Neural cell (in vitro differentiated cells): ENCODE data around the gene TAL2. TPM values are rescaled to one million over a fixed set of nuclear protein-coding genes. Genes with fewer than 3 reads are reported as not detected.

Source experiments
- H2AFZ ChIP-seq: fragments of 200-600, 300-800 bp; sonication (generic), shearing (Covaris generic); 2 replicates; pipeline ENCODE4 v1.6.0; 2014; ENCODE audit warnings: low read depth, mild to moderate bottlenecking, antibody characterized with exemption, low read length, moderate library complexity
- H3F3A ChIP-seq: fragments of 200-600 bp; shearing (Covaris generic); 2 replicates; pipeline ENCODE4 v1.6.1; 2016; ENCODE audit warnings: mild to moderate bottlenecking, moderate library complexity, mixed read lengths, antibody characterized with exemption, low read length; ENCODE audit not compliant: insufficient read depth, poor library complexity, severe bottlenecking
- H3K27ac ChIP-seq: fragments of 200-600, 300-800 bp; sonication (generic), shearing (Covaris generic); 2 replicates; pipeline ENCODE4 v1.5.1; 2014; ENCODE audit warnings: mild to moderate bottlenecking, low read length, moderate library complexity
- H3K27me3 ChIP-seq: fragments of 300-800, 200-600 bp; sonication (generic), shearing (Covaris generic); 2 replicates; pipeline ENCODE4 v1.6.0; 2014; ENCODE audit warnings: mild to moderate bottlenecking, low read depth, low read length, moderate library complexity; ENCODE audit not compliant: insufficient read depth
- H3K36me3 ChIP-seq: fragments of 300-800, 200-600 bp; sonication (generic), shearing (Covaris generic); 2 replicates; pipeline ENCODE4 v1.5.1; 2014; ENCODE audit warnings: mild to moderate bottlenecking, antibody characterized with exemption, low read length, moderate library complexity; ENCODE audit not compliant: insufficient read depth
- H3K4me2 ChIP-seq: fragments of 300-800, 200-600 bp; sonication (generic), shearing (Covaris generic); 2 replicates; pipeline ENCODE4 v1.6.0; 2014; ENCODE audit warnings: mild to moderate bottlenecking, low read length
- H3K4me3 ChIP-seq: fragments of 300-800, 200-600 bp; sonication (generic), shearing (Covaris generic); 2 replicates; pipeline ENCODE4 v1.5.1; 2014; ENCODE audit warnings: mild to moderate bottlenecking, low read length, moderate library complexity
- H3K79me2 ChIP-seq: fragments of 200-600 bp; shearing (Covaris generic); replicated peaks from 2 replicates; pipeline ENCODE4 v1.6.0; 2014; ENCODE audit warnings: mild to moderate bottlenecking, low read length, moderate library complexity; ENCODE audit not compliant: insufficient read depth
- H3K9ac ChIP-seq: fragments of 300-800, 200-600 bp; sonication (generic), shearing (Covaris generic); 2 replicates; pipeline ENCODE4 v1.6.1; 2016; ENCODE audit warnings: mild to moderate bottlenecking, low read length, mixed read lengths
- H3K9me2 ChIP-seq: fragments of 200-600 bp; shearing (Covaris generic); 2 replicates; pipeline ENCODE4 v1.6.1; 2016; ENCODE audit warnings: mild to moderate bottlenecking, low read length, mixed read lengths; ENCODE audit not compliant: insufficient read depth
- H3K9me3 ChIP-seq: fragments of 200-600, 300-800 bp; sonication (generic), shearing (Covaris generic); 2 replicates; pipeline ENCODE4 v1.6.1; 2016; ENCODE audit warnings: mild to moderate bottlenecking, mixed run types, low read length, moderate library complexity, mixed read lengths
- H4K20me1 ChIP-seq: fragments of 200-600 bp; shearing (Covaris generic); 2 replicates; pipeline ENCODE4 v1.6.1; 2016; ENCODE audit warnings: mild to moderate bottlenecking, mixed run types; ENCODE audit not compliant: insufficient read depth
- EP300 ChIP-seq: fragments of 450-650 bp; conservative IDR thresholded peaks from 2 replicates; pipeline ENCODE4 v1.6.1; 2014; ENCODE audit warnings: antibody characterized with exemption, mild to moderate bottlenecking, moderate library complexity; ENCODE audit not compliant: poor library complexity, severe bottlenecking
- EZH2 ChIP-seq: fragments of 200-600, 300-800 bp; shearing (Covaris generic), sonication (generic); IDR thresholded peaks from 2 replicates; pipeline ENCODE4 v1.6.1; 2014; ENCODE audit warnings: antibody characterized with exemption, low read length, borderline replicate concordance, mild to moderate bottlenecking; ENCODE audit not compliant: insufficient read depth, poor library complexity, severe bottlenecking
- POLR2AphosphoS5 ChIP-seq: IDR thresholded peaks from 2 replicates; pipeline ENCODE4 v1.6.1; 2012
- RAD21 ChIP-seq: fragments of 450-650 bp; conservative IDR thresholded peaks from 2 replicates; pipeline ENCODE4 v1.6.1; 2014; ENCODE audit warnings: antibody characterized with exemption, mild to moderate bottlenecking, moderate library complexity
- SMC3 ChIP-seq: fragments of 450-650 bp; conservative IDR thresholded peaks from 2 replicates; pipeline ENCODE4 v1.6.1; 2014; ENCODE audit warnings: antibody characterized with exemption, mild to moderate bottlenecking, moderate library complexity; ENCODE audit not compliant: poor library complexity
- polyA plus RNA-seq: library from polyadenylated mRNA; depleted of rRNA; stranded (reverse); fragments of >200 nt; gene quantifications from 2 replicates; pipeline ENCODE4 v1.2.3, GENCODE V29; 2014
- TF ChIP-seq, protein P1 (sequence below): IDR thresholded peaks from 2 replicates; pipeline ENCODE4 v1.6.1; 2012; ENCODE audit warnings: borderline replicate concordance
- TF ChIP-seq, protein P2 (sequence below): fragments of 450-650 bp; IDR thresholded peaks from 2 replicates; pipeline ENCODE4 v1.5.1; 2014; ENCODE audit warnings: antibody characterized with exemption, mild to moderate bottlenecking, moderate library complexity; ENCODE audit not compliant: poor library complexity, severe bottlenecking

The TAL2 gene
- polyA plus RNA-seq, 1 donor from 2014 or later = 0.88 TPM

DNA sequence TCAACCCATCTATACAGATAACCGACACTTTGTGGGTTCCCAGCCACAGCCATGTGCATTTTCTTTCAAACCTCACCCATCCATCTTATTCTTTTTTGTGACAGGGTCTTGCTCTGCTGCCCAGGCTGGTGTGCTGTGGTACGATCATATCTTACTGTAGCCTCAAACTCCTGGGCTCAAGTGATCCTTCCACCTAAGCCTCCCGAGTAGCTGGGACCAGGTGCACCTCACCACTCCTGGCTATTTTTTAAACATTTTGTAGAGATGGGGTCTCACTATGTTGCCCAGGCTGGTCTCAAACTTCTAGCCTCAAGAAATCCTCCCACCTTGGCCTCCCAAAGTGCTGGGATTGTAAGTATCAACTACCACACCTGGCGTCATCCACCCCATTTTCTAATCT is 24.7 kb downstream of the TAL2 start:
- H3K27ac ChIP-seq = no peak overlapping the region
- H3K9ac ChIP-seq = no peak overlapping the region
- no peaks in the 10 kb centered on the region for H3K9me3 ChIP-seq
- TF ChIP-seq, protein P1, sequence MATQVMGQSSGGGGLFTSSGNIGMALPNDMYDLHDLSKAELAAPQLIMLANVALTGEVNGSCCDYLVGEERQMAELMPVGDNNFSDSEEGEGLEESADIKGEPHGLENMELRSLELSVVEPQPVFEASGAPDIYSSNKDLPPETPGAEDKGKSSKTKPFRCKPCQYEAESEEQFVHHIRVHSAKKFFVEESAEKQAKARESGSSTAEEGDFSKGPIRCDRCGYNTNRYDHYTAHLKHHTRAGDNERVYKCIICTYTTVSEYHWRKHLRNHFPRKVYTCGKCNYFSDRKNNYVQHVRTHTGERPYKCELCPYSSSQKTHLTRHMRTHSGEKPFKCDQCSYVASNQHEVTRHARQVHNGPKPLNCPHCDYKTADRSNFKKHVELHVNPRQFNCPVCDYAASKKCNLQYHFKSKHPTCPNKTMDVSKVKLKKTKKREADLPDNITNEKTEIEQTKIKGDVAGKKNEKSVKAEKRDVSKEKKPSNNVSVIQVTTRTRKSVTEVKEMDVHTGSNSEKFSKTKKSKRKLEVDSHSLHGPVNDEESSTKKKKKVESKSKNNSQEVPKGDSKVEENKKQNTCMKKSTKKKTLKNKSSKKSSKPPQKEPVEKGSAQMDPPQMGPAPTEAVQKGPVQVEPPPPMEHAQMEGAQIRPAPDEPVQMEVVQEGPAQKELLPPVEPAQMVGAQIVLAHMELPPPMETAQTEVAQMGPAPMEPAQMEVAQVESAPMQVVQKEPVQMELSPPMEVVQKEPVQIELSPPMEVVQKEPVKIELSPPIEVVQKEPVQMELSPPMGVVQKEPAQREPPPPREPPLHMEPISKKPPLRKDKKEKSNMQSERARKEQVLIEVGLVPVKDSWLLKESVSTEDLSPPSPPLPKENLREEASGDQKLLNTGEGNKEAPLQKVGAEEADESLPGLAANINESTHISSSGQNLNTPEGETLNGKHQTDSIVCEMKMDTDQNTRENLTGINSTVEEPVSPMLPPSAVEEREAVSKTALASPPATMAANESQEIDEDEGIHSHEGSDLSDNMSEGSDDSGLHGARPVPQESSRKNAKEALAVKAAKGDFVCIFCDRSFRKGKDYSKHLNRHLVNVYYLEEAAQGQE = no peak
- no peak for TF ChIP-seq EP300
- no peaks in the 10 kb centered on the region for H3K36me3 ChIP-seq
- H3K4me3 ChIP-seq = no peak overlapping the region
- H2AFZ ChIP-seq = no peak overlapping the region
- H3K4me2 ChIP-seq = no peak overlapping the region
- no peaks in the 10 kb centered on the region for H3F3A ChIP-seq
- peaks cover 1% of the 10 kb centered on the region for H3K27me3 ChIP-seq
- H3K9me2 ChIP-seq = no peaks in the 10 kb centered on the region
- H3K79me2 ChIP-seq = no peaks in the 10 kb centered on the region
- no peaks in the 10 kb centered on the region for H4K20me1 ChIP-seq

DNA sequence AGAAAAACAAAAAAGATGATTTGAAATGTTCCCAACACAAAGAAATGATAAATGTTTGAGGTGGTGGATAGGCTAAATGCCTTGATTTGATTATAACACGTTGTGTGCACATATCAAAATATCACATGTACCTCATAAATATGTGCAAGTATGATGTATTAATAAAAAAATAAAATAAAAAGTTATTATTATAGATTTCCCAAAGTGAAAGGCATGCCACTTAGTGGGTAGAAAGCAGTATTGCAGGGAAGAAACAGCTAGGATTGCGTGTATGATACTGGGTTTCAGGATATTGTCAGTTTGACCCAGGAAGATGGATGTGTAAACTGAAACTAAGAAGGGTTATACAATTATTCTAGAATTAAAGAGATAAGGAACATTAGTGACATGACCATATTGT is 28.5 kb downstream of the TAL2 start:
- no peak overlapping the region for H3K4me3 ChIP-seq
- H3K9me3 ChIP-seq = no peaks in the 10 kb centered on the region
- H3K27me3 ChIP-seq = peaks cover 20% of the 10 kb centered on the region
- TF ChIP-seq SMC3 (no peak), POLR2AphosphoS5 (no peak), EZH2 (no peak), EP300 (no peak), RAD21 (no peak)
- TF ChIP-seq, protein P2, sequence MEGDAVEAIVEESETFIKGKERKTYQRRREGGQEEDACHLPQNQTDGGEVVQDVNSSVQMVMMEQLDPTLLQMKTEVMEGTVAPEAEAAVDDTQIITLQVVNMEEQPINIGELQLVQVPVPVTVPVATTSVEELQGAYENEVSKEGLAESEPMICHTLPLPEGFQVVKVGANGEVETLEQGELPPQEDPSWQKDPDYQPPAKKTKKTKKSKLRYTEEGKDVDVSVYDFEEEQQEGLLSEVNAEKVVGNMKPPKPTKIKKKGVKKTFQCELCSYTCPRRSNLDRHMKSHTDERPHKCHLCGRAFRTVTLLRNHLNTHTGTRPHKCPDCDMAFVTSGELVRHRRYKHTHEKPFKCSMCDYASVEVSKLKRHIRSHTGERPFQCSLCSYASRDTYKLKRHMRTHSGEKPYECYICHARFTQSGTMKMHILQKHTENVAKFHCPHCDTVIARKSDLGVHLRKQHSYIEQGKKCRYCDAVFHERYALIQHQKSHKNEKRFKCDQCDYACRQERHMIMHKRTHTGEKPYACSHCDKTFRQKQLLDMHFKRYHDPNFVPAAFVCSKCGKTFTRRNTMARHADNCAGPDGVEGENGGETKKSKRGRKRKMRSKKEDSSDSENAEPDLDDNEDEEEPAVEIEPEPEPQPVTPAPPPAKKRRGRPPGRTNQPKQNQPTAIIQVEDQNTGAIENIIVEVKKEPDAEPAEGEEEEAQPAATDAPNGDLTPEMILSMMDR = peak; percentile 14
- TF ChIP-seq, protein P1 = no peak
- H3K79me2 ChIP-seq = peaks cover 2% of the 10 kb centered on the region
- no peaks in the 10 kb centered on the region for H3K36me3 ChIP-seq
- H3K9me2 ChIP-seq = no peaks in the 10 kb centered on the region
- H3K9ac ChIP-seq = no peak overlapping the region
- H3K4me2 ChIP-seq = no peak overlapping the region
- H4K20me1 ChIP-seq = no peaks in the 10 kb centered on the region
- no peak overlapping the region for H3K27ac ChIP-seq
- H2AFZ ChIP-seq = no peak overlapping the region
- peaks cover 8% of the 10 kb centered on the region for H3F3A ChIP-seq
